Measurements from ENCODE around the gene KHDRBS2. TPM values are rescaled to one million over a fixed set of nuclear protein-coding genes. Genes with fewer than 3 reads are reported as not detected.

Gene KHDRBS2
- total and polyA plus RNA-seq, 11 donors = 0.15 to 0.29 TPM; not detected in 9

DNA sequence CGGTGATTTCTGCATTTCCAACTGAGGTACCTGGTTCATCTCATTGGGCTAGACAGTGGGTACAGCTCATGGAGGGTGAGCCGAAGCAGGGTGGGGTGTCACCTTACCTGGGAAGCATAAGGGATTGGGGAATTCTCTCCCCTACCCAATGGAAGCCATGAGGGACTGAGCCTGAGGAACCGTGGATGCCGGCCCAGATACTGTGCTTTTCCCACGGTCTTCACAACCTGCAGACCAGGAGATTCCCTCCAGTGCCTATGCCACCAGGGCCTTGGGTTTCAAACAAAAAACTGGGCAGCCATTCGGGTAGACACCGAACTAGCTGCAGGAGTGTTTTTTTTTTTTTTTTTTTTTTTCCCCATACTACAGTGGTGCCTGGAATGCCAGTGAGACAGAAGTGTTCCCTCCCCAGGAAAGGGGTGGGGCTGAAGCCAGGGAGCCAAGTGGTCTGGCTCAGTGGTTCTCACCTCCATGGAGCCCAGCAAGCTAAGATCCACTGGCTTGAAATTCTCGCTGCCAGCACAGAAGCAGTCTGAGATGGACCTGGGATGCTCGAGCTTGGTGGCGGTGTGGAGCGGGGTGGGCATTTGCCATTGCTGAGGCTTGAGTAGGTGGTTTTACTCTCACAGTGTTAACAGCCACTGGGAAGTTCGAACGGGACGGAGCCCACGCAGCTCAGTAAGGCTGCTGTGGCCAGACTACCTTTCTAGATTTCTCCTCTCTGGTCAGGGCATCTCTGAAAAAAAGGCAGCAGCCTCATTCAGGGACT, 416.2 kb downstream of the KHDRBS2 start:
- intact Hi-C loops (cut with DNase I) = no loop called here
- H3K36me3 ChIP-seq = no peaks in the 10 kb centered on the region
- H3K4me3 ChIP-seq = no peak overlapping the region
- 80 to 86% (median 84%) methylated on average over 11 to 15 of the region's 15 CpGs for WGBS, 4 donors
- peaks cover 0 to 4% (median 0%) of the 10 kb centered on the region in 12 donors for H3K9me3 ChIP-seq
- H3K4me1 ChIP-seq = no peaks in the 10 kb centered on the region
- TF ChIP-seq, protein P1, sequence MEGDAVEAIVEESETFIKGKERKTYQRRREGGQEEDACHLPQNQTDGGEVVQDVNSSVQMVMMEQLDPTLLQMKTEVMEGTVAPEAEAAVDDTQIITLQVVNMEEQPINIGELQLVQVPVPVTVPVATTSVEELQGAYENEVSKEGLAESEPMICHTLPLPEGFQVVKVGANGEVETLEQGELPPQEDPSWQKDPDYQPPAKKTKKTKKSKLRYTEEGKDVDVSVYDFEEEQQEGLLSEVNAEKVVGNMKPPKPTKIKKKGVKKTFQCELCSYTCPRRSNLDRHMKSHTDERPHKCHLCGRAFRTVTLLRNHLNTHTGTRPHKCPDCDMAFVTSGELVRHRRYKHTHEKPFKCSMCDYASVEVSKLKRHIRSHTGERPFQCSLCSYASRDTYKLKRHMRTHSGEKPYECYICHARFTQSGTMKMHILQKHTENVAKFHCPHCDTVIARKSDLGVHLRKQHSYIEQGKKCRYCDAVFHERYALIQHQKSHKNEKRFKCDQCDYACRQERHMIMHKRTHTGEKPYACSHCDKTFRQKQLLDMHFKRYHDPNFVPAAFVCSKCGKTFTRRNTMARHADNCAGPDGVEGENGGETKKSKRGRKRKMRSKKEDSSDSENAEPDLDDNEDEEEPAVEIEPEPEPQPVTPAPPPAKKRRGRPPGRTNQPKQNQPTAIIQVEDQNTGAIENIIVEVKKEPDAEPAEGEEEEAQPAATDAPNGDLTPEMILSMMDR (IDR thresholded peaks at IDR 0.05) = no peak
- TF ChIP-seq POLR2A (IDR thresholded peaks at IDR 0.05) = no peak
- no peak overlapping the region for H3K27ac ChIP-seq
- DNase-seq (no peak), ATAC-seq (no peak)
- H3K27me3 ChIP-seq = no peaks in the 10 kb centered on the region

- 85 to 95% (median 92%) methylated on average over 5 to 8 of the region's 8 CpGs for WGBS, 4 donors
- no peak for TF ChIP-seq POLR2A (IDR thresholded peaks at IDR 0.05)
- TF ChIP-seq, protein P1 (IDR thresholded peaks at IDR 0.05) = no peak
- intact Hi-C loops (cut with DNase I) = no loop called here
- Histone ChIP-seq H3K4me3 (no peak overlapping the region), H3K27me3 (no peaks in the 10 kb centered on the region), H3K9me3 (peaks cover 0 to 16% (median 4%) of the 10 kb centered on the region in 12 donors), H3K4me1 (no peaks in the 10 kb centered on the region), H3K36me3 (no peaks in the 10 kb centered on the region), H3K27ac (no peak overlapping the region)
- peak in 1 of 5 donors; percentile 34 for DNase-seq
- no peak for ATAC-seq
Observed at GRCh38 chr6:61868507-61869080, 417.4 kb downstream of the KHDRBS2 start.

GRCh38 chr6:61867635-61868034, 418.4 kb downstream of the KHDRBS2 start:
- 67 to 74% (median 72%) methylated on average over 4 of the region's 4 CpGs for WGBS, 4 donors

DNA sequence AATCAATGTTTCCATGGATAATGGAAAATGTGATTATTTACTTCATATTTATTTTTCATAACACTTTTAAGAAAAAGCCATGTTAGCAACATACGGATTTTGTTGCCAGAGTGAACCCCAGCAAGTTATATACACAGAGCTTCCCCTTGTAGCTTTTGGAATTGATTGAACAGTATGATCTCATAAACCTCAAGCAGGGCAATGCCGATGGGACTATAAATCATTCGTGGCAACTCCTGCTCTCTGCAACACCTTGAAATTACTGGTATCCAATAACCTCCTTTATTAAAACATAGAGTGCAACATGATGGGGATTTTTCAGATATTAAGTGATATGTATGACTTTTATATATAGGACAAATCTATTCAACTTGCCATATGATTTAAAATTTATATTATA, 428.5 kb downstream of the KHDRBS2 start:
- no peak for DNase-seq
- Histone ChIP-seq H3K27ac (no peak overlapping the region), H3K9me3 (peaks cover 0 to 27% (median 7%) of the 10 kb centered on the region in 12 donors), H3K27me3 (no peaks in the 10 kb centered on the region), H3K4me1 (no peaks in the 10 kb centered on the region), H3K36me3 (no peaks in the 10 kb centered on the region), H3K4me3 (no peak overlapping the region)
- intact Hi-C loops (cut with DNase I) = no loop called here
- WGBS, 4 donors = 84 to 86% (median 85%) methylated on average over 3 of the region's 3 CpGs
- no peak for ATAC-seq
- TF ChIP-seq POLR2A (IDR thresholded peaks at IDR 0.05) = no peak
- TF ChIP-seq, protein P1 (IDR thresholded peaks at IDR 0.05) = no peak

More at GRCh38 chr6:61867635-61868034, 418.4 kb downstream of the KHDRBS2 start:
- Histone ChIP-seq H3K9me3 (peaks cover 0 to 24% (median 6%) of the 10 kb centered on the region in 12 donors), H3K4me1 (no peaks in the 10 kb centered on the region), H3K27me3 (no peaks in the 10 kb centered on the region), H3K27ac (no peak overlapping the region), H3K36me3 (no peaks in the 10 kb centered on the region), H3K4me3 (no peak overlapping the region)
- intact Hi-C loops (cut with DNase I) = no loop called here
- TF ChIP-seq POLR2A (IDR thresholded peaks at IDR 0.05) = no peak
- TF ChIP-seq, protein P1 (IDR thresholded peaks at IDR 0.05) = no peak
- ATAC-seq (no peak), DNase-seq (no peak)
